Cardiac muscle cell (in vitro differentiated cells and primary cell): ENCODE data around the gene DCAF12L2. TPM values are rescaled to one million over a fixed set of nuclear protein-coding genes. Genes with fewer than 3 reads are reported as not detected.
A peak's percentile ranks its signal among the peaks of the same experiment; 100 is the strongest.
"Not testable (repeated sequence)": the region's sequence is repeated elsewhere in the genome, so short reads cannot be mapped to it uniquely, and the experiment has no call there.

Experiments
- DNase-seq, 2 donors: peaks; one replicate each; pipeline versions ENCODE4 v3.0.0 to v3.0.0-alpha.2; 2010 to 2017; ENCODE audit warnings: low read depth in 1 of 2, low spot score in 1 of 2
- H3K27ac ChIP-seq: fragments of 200-600 bp; sonication (generic); 2 replicates; pipeline ENCODE4 v1.5.1; 2016
- H3K27me3 ChIP-seq: fragments of 200-600 bp; sonication (generic); 2 replicates; pipeline ENCODE4 v1.6.0; 2016; ENCODE audit warnings: control low read depth
- H3K36me3 ChIP-seq: fragments of 200-600 bp; sonication (generic); 2 replicates; pipeline ENCODE4 v1.5.1; 2016; ENCODE audit warnings: control low read depth
- H3K4me1 ChIP-seq: fragments of 200-600 bp; sonication (generic); 2 replicates; pipeline ENCODE4 v1.8.1; 2017; ENCODE audit warnings: low read depth, mild to moderate bottlenecking, mixed run types
- H3K4me3 ChIP-seq: fragments of 200-600 bp; sonication (generic); 2 replicates; pipeline ENCODE4 v1.5.1; 2016; ENCODE audit warnings: mild to moderate bottlenecking
- H3K9me3 ChIP-seq: fragments of 200-600 bp; sonication (generic); 2 replicates; pipeline ENCODE4 v1.5.1; 2017; ENCODE audit warnings: low read depth, mild to moderate bottlenecking, control low read depth
- CTCF ChIP-seq: IDR thresholded peaks from 2 replicates; pipeline ENCODE4 v1.5.1; 2012; ENCODE audit warnings: low read depth, mild to moderate bottlenecking, low read length
- polyA plus RNA-seq: library from polyadenylated mRNA; unstranded; fragments of >200 nt; fragmentation: Nextera tagmentation; extraction: Ambion mirVana; gene quantifications from 2 replicates; pipeline ENCODE4 v1.2.1, GENCODE V29; 2016
- total RNA-seq: library from RNA; depleted of rRNA; stranded (reverse); fragments of >200 nt; gene quantifications from 2 replicates; pipeline ENCODE4 v1.2.3, GENCODE V29; 2016

Gene DCAF12L2
- total RNA-seq (0.99 and 2.1 TPM in 2 replicates), polyA plus RNA-seq (0.10 TPM in 1 of 2 replicates, not detected in the other)

GRCh38 chrX:126165721-126166461 is at the start of gene DCAF12L2:
TSS of gene DCAF12L2 (minus strand) at chrX:126166289. CDS start at chrX:126165924, 365 bp downstream.
- Histone ChIP-seq H3K27ac (no peak within 1 kb of the TSS), H3K4me3 (peak within 1 kb of the TSS; percentile 40), H3K27me3 (peaks cover 3% of the 10 kb centered on the region), H3K4me1 (no peaks in the 10 kb centered on the region), H3K9me3 (no peaks in the 10 kb centered on the region), H3K36me3 (no peaks in the 10 kb centered on the region)
- no peak for TF ChIP-seq CTCF
- DNase-seq, result peak; percentile 0 to 28

GRCh38 chrX:126190888-126191287 is 24.8 kb upstream of the DCAF12L2 start:
- not testable (repeated sequence) for H3K9me3 ChIP-seq, H3K36me3 ChIP-seq, H3K27ac ChIP-seq, DNase-seq, H3K4me1 ChIP-seq, H3K4me3 ChIP-seq, H3K27me3 ChIP-seq

GRCh38 chrX:126177133-126177840 is 11.2 kb upstream of the DCAF12L2 start:
- no peak overlapping the region for H3K4me3 ChIP-seq
- H3K27ac ChIP-seq, result no peak overlapping the region
- no peaks in the 10 kb centered on the region for H3K27me3 ChIP-seq
- no peak for TF ChIP-seq CTCF
- no peak for DNase-seq
- no peaks in the 10 kb centered on the region for H3K4me1 ChIP-seq
- H3K36me3 ChIP-seq, result no peaks in the 10 kb centered on the region
- H3K9me3 ChIP-seq, result no peaks in the 10 kb centered on the region

GRCh38 chrX:126170720-126171119 is 4.6 kb upstream of the DCAF12L2 start:
- peaks cover 3% of the 10 kb centered on the region for H3K27me3 ChIP-seq
- DNase-seq, result no peak
- H3K27ac ChIP-seq, result no peak overlapping the region
- TF ChIP-seq CTCF, result no peak
- H3K36me3 ChIP-seq, result no peaks in the 10 kb centered on the region
- no peak overlapping the region for H3K4me3 ChIP-seq
- no peaks in the 10 kb centered on the region for H3K4me1 ChIP-seq
- no peaks in the 10 kb centered on the region for H3K9me3 ChIP-seq

GRCh38 chrX:126167560-126167959 is 1.5 kb upstream of the DCAF12L2 start:
- Histone ChIP-seq H3K36me3 (no peaks in the 10 kb centered on the region), H3K27me3 (peaks cover 3% of the 10 kb centered on the region), H3K4me1 (no peaks in the 10 kb centered on the region), H3K27ac (no peak overlapping the region), H3K4me3 (no peak overlapping the region), H3K9me3 (no peaks in the 10 kb centered on the region)
- no peak for TF ChIP-seq CTCF
- no peak for DNase-seq

GRCh38 chrX:126165401-126165720 is 728 bp downstream of the DCAF12L2 start:
- no peak overlapping the region for H3K27ac ChIP-seq
- TF ChIP-seq CTCF, result no peak
- H3K27me3 ChIP-seq, result peaks cover 3% of the 10 kb centered on the region
- peak overlapping the region; percentile 40 for H3K4me3 ChIP-seq
- no peaks in the 10 kb centered on the region for H3K4me1 ChIP-seq
- no peak for DNase-seq
- H3K9me3 ChIP-seq, result no peaks in the 10 kb centered on the region
- no peaks in the 10 kb centered on the region for H3K36me3 ChIP-seq
